PC-9 (cell line): Measurements from ENCODE around the gene CMAS.

ENCODE experiments used
- EZH2 ChIP-seq: fragments of 200-600 bp; sonication (generic); IDR thresholded peaks from 2 replicates; pipeline ENCODE4 v1.8.0; 2017; ENCODE audit warnings: antibody characterized with exemption, low read depth
- TF ChIP-seq, protein P1 (sequence below): fragments of 200-600 bp; sonication (generic); conservative IDR thresholded peaks from 2 replicates; pipeline ENCODE4 v1.6.1; 2017; ENCODE audit warnings: mixed run types, antibody characterized with exemption, mild to moderate bottlenecking, moderate library complexity

DNA sequence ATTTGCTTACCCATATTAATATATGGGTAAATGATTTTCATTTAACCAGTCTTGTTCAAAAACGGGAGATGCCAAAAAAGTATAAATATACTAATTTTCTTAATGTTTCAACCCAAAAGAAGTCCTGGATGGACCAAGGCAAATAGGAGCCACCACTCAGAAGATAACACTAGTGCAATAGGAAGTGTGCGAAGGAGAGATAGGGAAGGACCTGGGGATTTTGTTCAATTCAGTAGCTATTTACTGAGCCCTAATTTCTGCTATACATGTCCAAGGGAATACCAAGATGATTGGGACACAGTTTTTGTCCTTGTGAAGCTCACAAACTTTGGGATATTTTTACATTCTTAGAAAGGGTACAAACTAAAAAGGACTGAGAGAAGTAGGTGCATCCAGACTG is 1.5 kb downstream of the CMAS start:
- TF ChIP-seq EZH2: no peak
- TF ChIP-seq, protein P1, sequence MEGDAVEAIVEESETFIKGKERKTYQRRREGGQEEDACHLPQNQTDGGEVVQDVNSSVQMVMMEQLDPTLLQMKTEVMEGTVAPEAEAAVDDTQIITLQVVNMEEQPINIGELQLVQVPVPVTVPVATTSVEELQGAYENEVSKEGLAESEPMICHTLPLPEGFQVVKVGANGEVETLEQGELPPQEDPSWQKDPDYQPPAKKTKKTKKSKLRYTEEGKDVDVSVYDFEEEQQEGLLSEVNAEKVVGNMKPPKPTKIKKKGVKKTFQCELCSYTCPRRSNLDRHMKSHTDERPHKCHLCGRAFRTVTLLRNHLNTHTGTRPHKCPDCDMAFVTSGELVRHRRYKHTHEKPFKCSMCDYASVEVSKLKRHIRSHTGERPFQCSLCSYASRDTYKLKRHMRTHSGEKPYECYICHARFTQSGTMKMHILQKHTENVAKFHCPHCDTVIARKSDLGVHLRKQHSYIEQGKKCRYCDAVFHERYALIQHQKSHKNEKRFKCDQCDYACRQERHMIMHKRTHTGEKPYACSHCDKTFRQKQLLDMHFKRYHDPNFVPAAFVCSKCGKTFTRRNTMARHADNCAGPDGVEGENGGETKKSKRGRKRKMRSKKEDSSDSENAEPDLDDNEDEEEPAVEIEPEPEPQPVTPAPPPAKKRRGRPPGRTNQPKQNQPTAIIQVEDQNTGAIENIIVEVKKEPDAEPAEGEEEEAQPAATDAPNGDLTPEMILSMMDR: no peak
